ENCODE results near the gene ICAM1.

Gene ICAM1, protein sequence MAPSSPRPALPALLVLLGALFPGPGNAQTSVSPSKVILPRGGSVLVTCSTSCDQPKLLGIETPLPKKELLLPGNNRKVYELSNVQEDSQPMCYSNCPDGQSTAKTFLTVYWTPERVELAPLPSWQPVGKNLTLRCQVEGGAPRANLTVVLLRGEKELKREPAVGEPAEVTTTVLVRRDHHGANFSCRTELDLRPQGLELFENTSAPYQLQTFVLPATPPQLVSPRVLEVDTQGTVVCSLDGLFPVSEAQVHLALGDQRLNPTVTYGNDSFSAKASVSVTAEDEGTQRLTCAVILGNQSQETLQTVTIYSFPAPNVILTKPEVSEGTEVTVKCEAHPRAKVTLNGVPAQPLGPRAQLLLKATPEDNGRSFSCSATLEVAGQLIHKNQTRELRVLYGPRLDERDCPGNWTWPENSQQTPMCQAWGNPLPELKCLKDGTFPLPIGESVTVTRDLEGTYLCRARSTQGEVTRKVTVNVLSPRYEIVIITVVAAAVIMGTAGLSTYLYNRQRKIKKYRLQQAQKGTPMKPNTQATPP

GRCh38 chr19:10270616-10271394, at the start of gene ICAM1:
TSS of gene ICAM1 (plus strand) at chr19:10271120. CDS start at chr19:10271160, 40 bp downstream.
- no peak for TF ChIP-seq ZNF274 (IDR thresholded peaks at IDR 0.05; ENCODE audit: low read depth, low read length)

GRCh38 chr19:10222201-10222890, 48.6 kb upstream of the ICAM1 start:
- H3K4me3 ChIP-seq (ENCODE audit: low read length), result no peak overlapping the region
- no peak for TF ChIP-seq ZNF274 (IDR thresholded peaks at IDR 0.05; ENCODE audit: low read depth, low read length)

More at GRCh38 chr19:10270616-10271394, at the start of gene ICAM1:
- peak within 1 kb of the TSS; percentile 69 for H3K4me3 ChIP-seq (ENCODE audit: low read length)

- TF ChIP-seq ZNF274 (IDR thresholded peaks at IDR 0.05; ENCODE audit: low read depth, low read length), result no peak
- no peak overlapping the region for H3K4me3 ChIP-seq (ENCODE audit: low read length)
These were observed 47.3 kb upstream of the ICAM1 start for GRCh38 chr19:10223488-10224213.

DNA sequence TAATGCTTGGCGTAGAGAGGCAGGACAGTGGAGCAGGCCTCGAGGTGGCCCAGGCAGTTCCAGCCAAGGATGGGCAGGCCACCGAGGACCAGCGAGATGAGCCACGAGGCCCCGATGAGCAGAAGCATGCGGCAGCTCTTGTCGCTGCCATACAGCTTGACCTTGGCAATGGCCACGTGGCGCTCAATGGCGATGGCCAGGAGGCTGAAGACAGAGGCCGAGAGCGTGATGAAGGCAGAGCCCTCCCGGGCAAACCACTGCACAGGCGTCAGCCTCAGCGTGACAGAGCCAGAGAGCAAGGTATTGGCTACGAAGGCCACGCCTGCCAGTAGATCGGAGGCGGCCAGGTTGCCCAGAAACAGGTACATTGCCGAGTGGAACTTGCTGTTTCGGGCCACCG, 46.6 kb upstream of the ICAM1 start:
- no peak for TF ChIP-seq ZNF274 (IDR thresholded peaks at IDR 0.05; ENCODE audit: low read depth, low read length)
- H3K4me3 ChIP-seq (ENCODE audit: low read length), result no peak overlapping the region

GRCh38 chr19:10226021-10226375, 44.9 kb upstream of the ICAM1 start:
- TF ChIP-seq ZNF274 (IDR thresholded peaks at IDR 0.05; ENCODE audit: low read depth, low read length), result no peak
- no peak overlapping the region for H3K4me3 ChIP-seq (ENCODE audit: low read length)

- TF ChIP-seq ZNF274 (IDR thresholded peaks at IDR 0.05; ENCODE audit: low read depth, low read length), result no peak
- H3K4me3 ChIP-seq (ENCODE audit: low read length), result no peak overlapping the region
These were observed 44.4 kb upstream of the ICAM1 start for GRCh38 chr19:10226376-10227025.

- H3K4me3 ChIP-seq (ENCODE audit: low read length), result no peak overlapping the region
- TF ChIP-seq ZNF274 (IDR thresholded peaks at IDR 0.05; ENCODE audit: low read depth, low read length), result no peak
These were observed 43.6 kb upstream of the ICAM1 start for GRCh38 chr19:10227026-10227971.

DNA sequence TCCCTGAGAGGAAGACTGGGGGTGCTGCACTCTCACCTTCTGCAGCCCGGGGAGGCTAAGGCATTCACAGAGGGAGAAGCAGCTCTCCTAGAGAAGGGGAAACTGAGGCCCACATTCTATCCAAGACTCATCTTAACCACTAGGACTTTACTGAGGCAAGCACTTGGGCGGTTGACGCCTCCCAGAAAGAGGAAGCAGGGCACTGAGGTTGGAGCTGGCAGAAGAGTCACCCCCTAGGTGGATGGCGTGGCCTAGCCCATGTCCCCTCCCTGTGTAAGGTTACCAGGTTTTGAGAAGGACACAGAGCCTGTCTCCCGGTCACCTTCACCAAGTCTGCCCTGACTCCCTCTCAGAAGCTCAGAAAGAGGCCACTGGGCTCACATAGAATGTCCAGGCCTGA, 42.5 kb upstream of the ICAM1 start:
- H3K4me3 ChIP-seq (ENCODE audit: low read length), result no peak overlapping the region
- TF ChIP-seq ZNF274 (IDR thresholded peaks at IDR 0.05; ENCODE audit: low read depth, low read length), result no peak

DNA sequence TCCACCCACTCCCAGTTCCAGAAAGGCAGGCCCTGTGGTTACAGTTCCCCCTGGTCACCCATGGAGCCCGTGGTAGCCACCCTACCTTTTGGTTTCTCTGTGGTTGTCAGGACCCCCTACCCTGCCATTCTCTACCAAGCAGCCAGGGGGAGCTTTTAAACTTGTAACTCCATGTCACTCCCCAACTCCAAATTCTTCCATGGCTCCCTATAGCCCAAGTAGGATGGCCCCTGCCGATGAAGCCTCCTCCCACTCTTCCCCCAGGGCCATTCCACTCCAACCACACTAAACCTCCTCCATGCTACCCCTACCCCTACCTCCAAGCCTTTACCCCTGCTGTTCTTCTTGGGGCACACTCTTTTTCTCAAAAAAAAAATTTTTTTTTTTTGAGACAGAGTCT, 42.0 kb upstream of the ICAM1 start:
- no peak for TF ChIP-seq ZNF274 (IDR thresholded peaks at IDR 0.05; ENCODE audit: low read depth, low read length)
- H3K4me3 ChIP-seq (ENCODE audit: low read length), result no peak overlapping the region; the same call in 1 of the 2 replicates

- TF ChIP-seq ZNF274 (IDR thresholded peaks at IDR 0.05; ENCODE audit: low read depth, low read length), result no peak
- H3K4me3 ChIP-seq (ENCODE audit: low read length), result peak overlapping the region; percentile 85
These were observed 40.6 kb upstream of the ICAM1 start for GRCh38 chr19:10230173-10230860.

DNA sequence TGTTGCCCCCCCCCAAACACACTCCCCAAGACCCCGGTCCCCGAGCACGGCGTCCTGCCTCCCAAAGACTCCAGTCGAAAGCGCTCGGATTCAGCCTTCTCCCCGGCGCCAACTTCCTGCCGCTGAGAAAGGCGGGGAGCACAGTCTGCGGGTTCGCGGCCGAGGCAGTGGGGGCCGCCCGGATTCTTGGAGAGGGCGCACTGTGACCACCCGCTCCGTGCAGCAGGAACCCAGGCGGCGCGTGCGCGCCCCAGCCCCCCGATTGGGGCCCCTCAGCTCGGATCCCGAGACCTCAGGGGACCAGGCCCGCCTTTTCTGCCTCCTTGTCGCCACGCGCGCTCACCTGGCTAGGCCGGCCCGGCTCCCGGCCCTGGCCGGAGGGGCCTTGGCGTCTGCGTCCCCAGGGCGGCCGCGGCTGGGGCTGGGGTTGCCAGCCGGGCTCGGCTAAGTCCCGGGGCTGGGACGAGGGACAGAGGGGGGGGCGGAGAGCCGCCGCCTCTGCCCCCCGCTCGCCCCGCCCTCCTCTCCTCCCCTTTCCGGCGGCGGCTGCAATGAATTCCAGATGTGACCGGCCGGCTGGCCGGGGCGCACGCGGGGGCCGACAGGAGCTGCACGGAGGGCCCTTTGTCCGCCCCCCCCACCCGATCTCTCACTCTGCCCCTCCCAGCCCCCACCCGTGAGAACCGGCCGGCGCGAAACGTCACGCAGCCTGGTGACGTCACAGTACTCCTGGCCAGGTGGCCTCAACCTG, 39.9 kb upstream of the ICAM1 start, which contains the start of gene S1PR2:
TSS of gene S1PR2 (minus strand) at position 471 of the 751 bp plus-strand sequence. CDS start 6,426 bp downstream, outside the sequence.
- no peak for TF ChIP-seq ZNF274 (IDR thresholded peaks at IDR 0.05; ENCODE audit: low read depth, low read length)

More for the DNA sequence above, 39.9 kb upstream of the ICAM1 start, which contains the start of gene S1PR2:
- peak within 1 kb of the TSS; percentile 85 for H3K4me3 ChIP-seq (ENCODE audit: low read length)
